Cardiac muscle cell (in vitro differentiated cells and primary cell): Measurements from ENCODE around the gene CNFN. TPM values are rescaled to one million over a fixed set of nuclear protein-coding genes. Genes with fewer than 3 reads are reported as not detected.

Source experiments
- DNase-seq, 2 donors: peaks; one replicate each; pipeline versions ENCODE4 v3.0.0 to v3.0.0-alpha.2; 2010 to 2017; ENCODE audit warnings: low read depth in 1 of 2, low spot score in 1 of 2
- H3K27ac ChIP-seq: fragments of 200-600 bp; sonication (generic); 2 replicates; pipeline ENCODE4 v1.5.1; 2016
- H3K27me3 ChIP-seq: fragments of 200-600 bp; sonication (generic); 2 replicates; pipeline ENCODE4 v1.6.0; 2016; ENCODE audit warnings: control low read depth
- H3K36me3 ChIP-seq: fragments of 200-600 bp; sonication (generic); 2 replicates; pipeline ENCODE4 v1.5.1; 2016; ENCODE audit warnings: control low read depth
- H3K4me1 ChIP-seq: fragments of 200-600 bp; sonication (generic); 2 replicates; pipeline ENCODE4 v1.8.1; 2017; ENCODE audit warnings: low read depth, mild to moderate bottlenecking, mixed run types
- H3K4me3 ChIP-seq: fragments of 200-600 bp; sonication (generic); 2 replicates; pipeline ENCODE4 v1.5.1; 2016; ENCODE audit warnings: mild to moderate bottlenecking
- H3K9me3 ChIP-seq: fragments of 200-600 bp; sonication (generic); 2 replicates; pipeline ENCODE4 v1.5.1; 2017; ENCODE audit warnings: low read depth, mild to moderate bottlenecking, control low read depth
- polyA plus RNA-seq: library from polyadenylated mRNA; unstranded; fragments of >200 nt; fragmentation: Nextera tagmentation; extraction: Ambion mirVana; gene quantifications from 2 replicates; pipeline ENCODE4 v1.2.1, GENCODE V29; 2016
- total RNA-seq: library from RNA; depleted of rRNA; stranded (reverse); fragments of >200 nt; gene quantifications from 2 replicates; pipeline ENCODE4 v1.2.3, GENCODE V29; 2016
- TF ChIP-seq, protein P1 (sequence below): IDR thresholded peaks from 2 replicates; pipeline ENCODE4 v1.5.1; 2012; ENCODE audit warnings: low read depth, mild to moderate bottlenecking, low read length

The CNFN gene
- total and polyA plus RNA-seq, 2 experiments from 2014 or later = 0.95 to 7.1 TPM

DNA sequence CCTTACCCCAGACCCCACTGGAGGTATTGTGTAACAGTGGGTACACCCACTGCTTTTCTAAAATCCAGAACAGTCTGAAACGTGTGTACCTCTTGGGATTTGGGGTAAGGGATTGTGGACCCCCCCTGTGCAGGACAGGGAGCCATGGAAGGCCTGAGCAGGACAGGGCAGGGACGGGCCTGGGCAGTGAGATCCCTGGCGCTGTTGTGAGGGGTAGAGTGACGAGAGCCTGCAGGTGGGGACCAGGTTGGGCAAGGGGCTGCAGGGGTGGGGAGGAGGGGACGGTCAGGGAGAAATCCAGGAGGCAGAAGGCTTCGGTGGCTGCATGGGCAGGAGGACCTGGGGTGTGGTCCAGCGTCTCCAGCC is 28.6 kb downstream of the CNFN start:
- Histone ChIP-seq H3K4me1 (peaks cover 8% of the 10 kb centered on the region), H3K36me3 (peaks cover 16% of the 10 kb centered on the region), H3K9me3 (no peaks in the 10 kb centered on the region), H3K27me3 (no peaks in the 10 kb centered on the region), H3K4me3 (no peak overlapping the region), H3K27ac (no peak overlapping the region)
- TF ChIP-seq, protein P1, sequence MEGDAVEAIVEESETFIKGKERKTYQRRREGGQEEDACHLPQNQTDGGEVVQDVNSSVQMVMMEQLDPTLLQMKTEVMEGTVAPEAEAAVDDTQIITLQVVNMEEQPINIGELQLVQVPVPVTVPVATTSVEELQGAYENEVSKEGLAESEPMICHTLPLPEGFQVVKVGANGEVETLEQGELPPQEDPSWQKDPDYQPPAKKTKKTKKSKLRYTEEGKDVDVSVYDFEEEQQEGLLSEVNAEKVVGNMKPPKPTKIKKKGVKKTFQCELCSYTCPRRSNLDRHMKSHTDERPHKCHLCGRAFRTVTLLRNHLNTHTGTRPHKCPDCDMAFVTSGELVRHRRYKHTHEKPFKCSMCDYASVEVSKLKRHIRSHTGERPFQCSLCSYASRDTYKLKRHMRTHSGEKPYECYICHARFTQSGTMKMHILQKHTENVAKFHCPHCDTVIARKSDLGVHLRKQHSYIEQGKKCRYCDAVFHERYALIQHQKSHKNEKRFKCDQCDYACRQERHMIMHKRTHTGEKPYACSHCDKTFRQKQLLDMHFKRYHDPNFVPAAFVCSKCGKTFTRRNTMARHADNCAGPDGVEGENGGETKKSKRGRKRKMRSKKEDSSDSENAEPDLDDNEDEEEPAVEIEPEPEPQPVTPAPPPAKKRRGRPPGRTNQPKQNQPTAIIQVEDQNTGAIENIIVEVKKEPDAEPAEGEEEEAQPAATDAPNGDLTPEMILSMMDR = no peak
- no peak for DNase-seq

DNA sequence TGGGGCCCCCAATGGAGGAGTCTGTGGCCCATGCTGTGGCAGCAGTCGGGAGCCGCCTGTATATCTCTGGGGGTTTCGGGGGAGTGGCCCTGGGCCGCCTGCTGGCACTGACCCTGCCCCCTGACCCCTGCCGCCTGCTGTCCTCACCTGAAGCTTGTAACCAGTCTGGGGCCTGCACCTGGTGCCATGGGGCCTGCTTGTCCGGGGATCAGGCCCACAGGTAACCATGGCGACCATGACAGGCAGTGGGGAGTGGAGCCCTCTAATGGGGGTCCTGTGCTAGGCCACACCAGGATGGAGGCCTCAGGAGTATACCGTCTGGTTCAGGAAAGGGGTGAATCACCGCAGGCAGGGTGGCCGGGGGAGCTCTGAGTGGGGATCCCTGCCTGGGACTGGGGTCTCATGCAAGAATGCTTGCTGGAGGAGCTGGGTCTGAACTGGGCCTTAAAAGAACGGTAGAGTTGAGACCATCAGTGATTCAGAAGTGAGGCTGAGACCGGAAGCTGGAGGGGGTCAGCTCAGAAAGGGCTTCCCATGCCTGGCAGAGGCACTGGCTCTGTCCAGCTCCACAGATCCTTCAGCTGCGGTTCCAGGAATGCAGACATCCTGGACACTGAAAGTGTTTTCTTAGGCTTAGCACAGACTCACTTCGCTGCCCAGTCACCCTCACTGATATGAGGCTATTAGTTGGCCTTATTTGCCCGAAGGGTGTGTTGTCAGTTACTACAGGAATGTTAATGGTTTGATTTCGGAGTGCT is 29.1 kb downstream of the CNFN start:
- DNase-seq = no peak
- H3K27ac ChIP-seq = no peak overlapping the region
- H3K4me3 ChIP-seq = no peak overlapping the region
- no peaks in the 10 kb centered on the region for H3K27me3 ChIP-seq
- H3K36me3 ChIP-seq = peaks cover 21% of the 10 kb centered on the region
- TF ChIP-seq, protein P1 = no peak
- H3K4me1 ChIP-seq = peaks cover 2% of the 10 kb centered on the region
- H3K9me3 ChIP-seq = no peaks in the 10 kb centered on the region

DNA sequence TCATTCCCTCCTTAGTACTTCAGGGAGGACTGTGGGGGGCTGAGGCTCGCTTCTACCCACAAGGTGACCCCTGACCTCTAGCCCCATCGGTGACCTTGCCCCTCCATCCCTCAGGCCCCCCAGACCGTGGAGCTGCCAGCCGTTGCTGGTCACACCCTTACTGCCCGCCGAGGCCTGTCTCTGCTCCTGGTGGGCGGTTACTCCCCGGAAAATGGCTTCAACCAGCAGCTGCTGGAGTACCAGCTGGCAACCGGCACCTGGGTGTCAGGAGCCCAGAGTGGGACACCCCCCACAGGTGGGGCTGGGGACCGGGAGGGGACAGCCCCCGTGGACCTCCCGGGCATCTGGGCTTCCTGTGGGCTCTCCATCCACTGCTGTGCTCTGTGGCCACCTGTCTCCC is 32.8 kb downstream of the CNFN start:
- TF ChIP-seq, protein P1 = no peak
- no peak for DNase-seq
- Histone ChIP-seq H3K27ac (no peak overlapping the region), H3K9me3 (no peaks in the 10 kb centered on the region), H3K4me3 (no peak overlapping the region), H3K36me3 (peaks cover 26% of the 10 kb centered on the region), H3K27me3 (no peaks in the 10 kb centered on the region), H3K4me1 (no peaks in the 10 kb centered on the region)

DNA sequence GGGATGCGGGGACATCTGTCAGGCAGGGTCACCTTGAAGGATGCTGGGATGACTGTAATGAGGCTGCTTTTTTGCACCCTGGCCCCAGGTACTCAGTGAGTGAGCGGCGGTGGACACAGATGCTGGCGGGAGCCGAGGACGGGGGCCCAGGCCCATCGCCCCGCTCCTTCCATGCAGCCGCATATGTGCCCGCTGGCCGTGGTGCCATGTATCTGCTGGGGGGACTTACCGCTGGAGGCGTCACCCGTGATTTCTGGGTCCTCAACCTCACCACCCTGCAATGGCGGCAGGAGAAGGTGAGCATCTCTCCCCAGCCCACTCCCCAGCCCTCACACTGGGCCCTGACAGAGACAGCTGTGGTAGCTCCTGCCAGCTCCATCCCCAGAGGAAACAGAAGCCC is 33.4 kb downstream of the CNFN start:
- Histone ChIP-seq H3K36me3 (peaks cover 26% of the 10 kb centered on the region), H3K9me3 (no peaks in the 10 kb centered on the region), H3K27me3 (no peaks in the 10 kb centered on the region)

DNA sequence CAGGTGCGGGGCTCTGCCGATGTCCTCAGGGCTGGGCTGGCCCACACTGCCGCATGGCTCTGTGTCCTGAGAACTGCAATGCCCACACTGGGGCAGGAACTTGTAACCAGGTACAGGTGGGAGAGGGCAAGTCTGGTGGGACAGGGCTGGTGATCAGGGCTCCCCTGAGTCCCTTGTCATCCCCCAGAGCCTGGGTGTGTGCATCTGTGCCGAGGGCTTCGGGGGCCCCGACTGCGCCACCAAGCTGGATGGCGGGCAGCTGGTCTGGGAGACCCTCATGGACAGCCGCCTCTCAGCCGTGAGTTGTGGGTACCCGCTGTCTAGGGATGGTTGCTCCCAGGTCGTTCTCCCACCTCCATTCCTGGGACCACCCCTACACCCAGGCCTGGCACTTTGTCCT is 34.2 kb downstream of the CNFN start:
- peaks cover 26% of the 10 kb centered on the region for H3K36me3 ChIP-seq
- no peaks in the 10 kb centered on the region for H3K9me3 ChIP-seq
- TF ChIP-seq, protein P1 = no peak
- H3K4me3 ChIP-seq = no peak overlapping the region
- H3K4me1 ChIP-seq = no peaks in the 10 kb centered on the region
- no peak for DNase-seq
- no peaks in the 10 kb centered on the region for H3K27me3 ChIP-seq
- H3K27ac ChIP-seq = no peak overlapping the region

More for the DNA sequence above, 33.4 kb downstream of the CNFN start:
- no peak for DNase-seq
- H3K27ac ChIP-seq = no peak overlapping the region
- TF ChIP-seq, protein P1 = no peak
- no peaks in the 10 kb centered on the region for H3K4me1 ChIP-seq
- H3K4me3 ChIP-seq = no peak overlapping the region
